CD4-positive, CD25-positive, alpha-beta regulatory T cell (primary cell): Measurements from ENCODE around the gene INAVA. TPM values are rescaled to one million over a fixed set of nuclear protein-coding genes. Genes with fewer than 3 reads are reported as not detected.
A peak's percentile ranks its signal among the peaks of the same experiment; 100 is the strongest.

Experiments
- ATAC-seq, 2 donors: fragments of 150-1000 bp; cut with Tn5 transposase; one replicate each; pipeline ENCODE4 v1.10.0; 2021; ENCODE audit warnings: low read depth in 2 of 2, moderate number of reproducible peaks in 2 of 2, moderate library complexity in 1 of 2
- DNase-seq, 3 donors: peaks; one replicate each; pipeline versions ENCODE4 v3.0.0 to v3.0.0-alpha.2; 2012 to 2022; ENCODE audit warnings: mixed read lengths in 1 of 3
- H3K27ac ChIP-seq: one replicate; pipeline ENCODE4 v1.7.0; 2013; ENCODE audit warnings: mild to moderate bottlenecking, low read length; ENCODE audit not compliant: insufficient read depth, poor library complexity, severe bottlenecking
- H3K27me3 ChIP-seq: one replicate; pipeline ENCODE4 v1.7.0; 2013; ENCODE audit warnings: low read length; ENCODE audit not compliant: control insufficient read depth, insufficient read depth
- H3K36me3 ChIP-seq: one replicate; pipeline ENCODE4 v1.7.0; 2013; ENCODE audit warnings: mild to moderate bottlenecking, low read length, moderate library complexity; ENCODE audit not compliant: control insufficient read depth, insufficient read depth
- H3K4me1 ChIP-seq: 2 replicates; pipeline ENCODE4 v1.7.0; 2013; ENCODE audit warnings: mild to moderate bottlenecking, low read length; ENCODE audit not compliant: insufficient read depth, control insufficient read depth, poor library complexity, severe bottlenecking
- H3K4me3 ChIP-seq: one replicate; pipeline ENCODE4 v1.7.0; 2013; ENCODE audit warnings: low read depth, mild to moderate bottlenecking, low read length, moderate library complexity
- H3K9me3 ChIP-seq, 2 experiments: 1 replicate in 1 of 2; 2 replicates in 1 of 2; pipeline ENCODE4 v1.7.0; 2013; ENCODE audit warnings: low read length in 2 of 2, mild to moderate bottlenecking in 1 of 2, moderate library complexity in 1 of 2; ENCODE audit not compliant: control insufficient read depth in 2 of 2
- H3K27ac Mint-ChIP-seq, 3 donors: one replicate each; pipeline ENCODE4 v1.8.0; 2020 to 2022; ENCODE audit warnings: mild to moderate bottlenecking in 3 of 3, mixed read lengths in 3 of 3, moderate library complexity in 2 of 3
- H3K27me3 Mint-ChIP-seq: one replicate; pipeline ENCODE4 v1.8.0; 2022; ENCODE audit warnings: mild to moderate bottlenecking, mixed read lengths
- H3K36me3 Mint-ChIP-seq: one replicate; pipeline ENCODE4 v1.8.0; 2020; ENCODE audit warnings: mixed read lengths
- H3K4me1 Mint-ChIP-seq, 4 donors: one replicate each; pipeline ENCODE4 v1.8.0; 2020 to 2022; ENCODE audit warnings: mixed read lengths in 4 of 4, mild to moderate bottlenecking in 1 of 4
- H3K4me3 Mint-ChIP-seq, 4 donors: one replicate each; pipeline ENCODE4 v1.8.0; 2020 to 2022; ENCODE audit warnings: mild to moderate bottlenecking in 4 of 4, mixed read lengths in 4 of 4, moderate library complexity in 3 of 4
- H3K9me3 Mint-ChIP-seq, 7 donors: one replicate each; pipeline ENCODE4 v1.8.0; 2020 to 2022; ENCODE audit warnings: mixed read lengths in 7 of 7, mild to moderate bottlenecking in 3 of 7, moderate library complexity in 2 of 7
- polyA plus RNA-seq, 4 donors: library from polyadenylated mRNA; unstranded; fragments of 300-500 nt; fragmentation: Illumina TruSeq; gene quantifications; one replicate each; pipeline ENCODE4 v1.2.3, GENCODE V29; 2021
- total RNA-seq: library from RNA; stranded (reverse); gene quantifications from one replicate; pipeline ENCODE4 v1.2.3, GENCODE V29; 2022

Gene INAVA
- total and polyA plus RNA-seq, 5 donors from 2014 or later, result 0.30 to 0.57 TPM; not detected in 3

DNA sequence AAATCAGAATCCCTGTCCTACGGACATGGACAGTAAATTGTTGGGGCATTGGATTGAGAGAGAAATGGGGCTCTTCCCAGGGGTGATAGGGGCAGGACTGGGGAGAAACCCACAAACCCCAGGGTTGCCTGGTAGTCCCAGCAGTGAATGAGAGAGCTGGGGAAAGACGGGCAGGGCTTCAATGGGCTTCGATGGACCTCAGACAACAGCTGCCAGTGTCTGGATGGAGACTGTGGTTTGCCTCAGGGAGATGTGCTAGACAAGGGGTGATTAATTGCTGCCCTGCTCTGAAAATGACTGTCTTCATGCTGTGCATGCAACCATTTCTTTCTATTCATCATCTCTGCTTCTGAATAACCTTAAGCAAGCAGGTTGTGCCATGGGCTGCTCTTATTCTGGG, 14.5 kb upstream of the INAVA start:
- no peaks in the 10 kb centered on the region for H3K36me3 ChIP-seq
- peak overlapping the region in 2 of 3 donors; percentile 50 to 77 for H3K27ac Mint-ChIP-seq
- no peak overlapping the region for H3K27ac ChIP-seq
- no peak for DNase-seq
- H3K4me1 Mint-ChIP-seq, result peaks cover 18 to 62% (median 26%) of the 10 kb centered on the region in 4 donors
- ATAC-seq, result no peak
- no peak overlapping the region for H3K4me3 ChIP-seq
- no peaks in the 10 kb centered on the region for H3K36me3 Mint-ChIP-seq
- H3K9me3 ChIP-seq, result no peaks in the 10 kb centered on the region
- H3K9me3 Mint-ChIP-seq, result no peaks in the 10 kb centered on the region
- H3K4me3 Mint-ChIP-seq, result peak overlapping the region in 1 of 4 donors; percentile 31
- peaks cover 28% of the 10 kb centered on the region for H3K27me3 Mint-ChIP-seq
- H3K27me3 ChIP-seq, result peaks cover 4% of the 10 kb centered on the region
- peaks cover 22% of the 10 kb centered on the region for H3K4me1 ChIP-seq

DNA sequence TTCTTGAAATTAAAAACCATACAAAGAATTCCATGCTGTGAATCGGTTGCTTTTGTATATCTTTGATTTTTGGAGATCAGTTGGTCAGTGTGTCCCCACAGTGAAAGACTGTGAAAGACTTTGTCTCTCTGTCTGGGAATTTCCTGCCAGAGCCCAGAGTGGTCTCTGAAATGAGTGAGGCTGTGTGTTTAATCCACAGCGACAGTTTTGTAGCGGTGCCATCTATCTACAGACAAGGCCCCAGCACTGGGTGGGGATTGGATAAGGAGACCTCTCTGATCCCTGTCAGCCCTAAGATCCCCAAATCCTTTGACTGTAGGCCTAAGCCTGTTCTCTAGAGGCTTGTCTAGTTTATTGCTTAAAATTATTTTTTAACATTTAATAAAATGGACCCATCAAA, 11.6 kb upstream of the INAVA start:
- Histone ChIP-seq H3K9me3 (no peaks in the 10 kb centered on the region), H3K27ac (no peak overlapping the region), H3K36me3 (no peaks in the 10 kb centered on the region), H3K4me3 (peak overlapping the region; percentile 19), H3K4me1 (peaks cover 21% of the 10 kb centered on the region), H3K27me3 (no peaks in the 10 kb centered on the region)
- ATAC-seq (no peak), DNase-seq (no peak)
- Mint-ChIP-seq H3K27me3 (peaks cover 21% of the 10 kb centered on the region), H3K27ac (peak overlapping the region in 1 of 3 donors; percentile 11), H3K9me3 (no peaks in the 10 kb centered on the region), H3K4me3 (peak overlapping the region; percentile 7 to 64 (median 35)), H3K4me1 (peaks cover 16 to 55% (median 28%) of the 10 kb centered on the region in 4 donors), H3K36me3 (no peaks in the 10 kb centered on the region)

DNA sequence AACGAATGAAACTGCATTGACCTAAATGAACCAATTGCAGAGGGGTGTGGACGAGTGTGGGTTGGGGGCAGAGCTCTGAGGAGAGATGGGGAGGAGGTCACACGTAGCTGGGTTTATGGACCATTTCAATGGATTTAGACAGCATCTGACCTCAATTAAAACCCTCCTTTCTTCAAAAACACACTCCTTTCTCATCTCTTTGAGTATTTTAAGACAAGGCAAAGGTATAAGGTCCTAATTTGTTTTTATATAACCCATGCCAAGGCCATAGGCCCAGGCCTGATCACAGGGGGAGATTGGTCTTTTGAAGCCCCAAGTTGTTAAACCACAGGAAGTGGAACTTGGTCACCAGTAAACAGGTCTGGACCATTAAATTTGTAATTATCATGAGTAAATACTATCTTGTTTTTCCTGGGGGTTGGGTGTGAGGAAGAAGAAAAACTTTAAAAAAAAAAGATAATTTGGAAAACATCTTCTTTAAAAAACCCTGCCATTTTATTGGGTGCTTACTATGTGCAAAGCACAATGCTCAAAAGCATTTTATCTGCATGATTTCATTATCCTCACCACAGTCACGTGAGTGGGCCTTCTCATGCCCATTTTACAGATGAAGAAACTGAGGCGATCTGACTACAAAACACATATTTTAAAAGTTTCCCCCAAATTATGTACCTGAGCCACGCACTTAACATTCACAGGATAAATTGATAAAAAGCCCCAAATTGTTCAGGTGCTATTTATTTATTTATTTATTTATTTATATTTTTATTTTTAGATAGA, 8.9 kb upstream of the INAVA start:
- peak overlapping the region; percentile 19 for H3K4me3 ChIP-seq
- no peak for ATAC-seq
- H3K36me3 ChIP-seq, result no peaks in the 10 kb centered on the region
- peak overlapping the region; percentile 52 to 67 (median 56) for H3K27ac Mint-ChIP-seq
- no peak for DNase-seq
- no peaks in the 10 kb centered on the region for H3K36me3 Mint-ChIP-seq
- H3K4me1 ChIP-seq, result peaks cover 35% of the 10 kb centered on the region
- peaks cover 23 to 68% (median 44%) of the 10 kb centered on the region in 4 donors for H3K4me1 Mint-ChIP-seq
- peak overlapping the region in 3 of 4 donors; percentile 16 to 68 (median 40) for H3K4me3 Mint-ChIP-seq
- H3K9me3 ChIP-seq, result no peaks in the 10 kb centered on the region
- H3K9me3 Mint-ChIP-seq, result no peaks in the 10 kb centered on the region
- H3K27me3 Mint-ChIP-seq, result peaks cover 35% of the 10 kb centered on the region
- H3K27me3 ChIP-seq, result peaks cover 2% of the 10 kb centered on the region
- H3K27ac ChIP-seq, result peak overlapping the region; percentile 60

DNA sequence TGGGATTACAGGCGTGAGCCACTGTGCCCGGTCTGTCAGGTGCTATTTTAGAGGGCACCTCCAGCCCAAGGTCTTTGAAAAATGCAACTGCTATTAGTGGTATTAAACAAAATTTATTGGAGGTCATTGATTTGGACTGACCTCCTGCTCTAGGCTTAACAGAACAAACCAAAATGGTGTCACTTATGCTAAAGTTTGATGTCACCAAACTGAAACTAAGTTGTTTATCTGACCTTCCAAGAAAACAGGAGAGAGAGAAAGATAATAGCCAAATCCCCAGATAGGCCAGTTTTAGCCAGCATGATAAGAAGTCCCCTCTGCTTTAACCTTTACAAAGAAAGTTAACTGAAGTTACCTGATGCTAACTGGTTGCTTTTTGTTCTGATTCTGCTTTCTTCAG, 8.1 kb upstream of the INAVA start:
- ATAC-seq (no peak), DNase-seq (no peak)
- Mint-ChIP-seq H3K27ac (peak overlapping the region in 2 of 3 donors; percentile 68 to 86), H3K4me1 (peaks cover 18 to 66% (median 43%) of the 10 kb centered on the region in 4 donors), H3K36me3 (no peaks in the 10 kb centered on the region), H3K27me3 (peaks cover 38% of the 10 kb centered on the region), H3K4me3 (peak overlapping the region in 3 of 4 donors; percentile 27 to 88 (median 56)), H3K9me3 (no peaks in the 10 kb centered on the region)
- Histone ChIP-seq H3K9me3 (no peaks in the 10 kb centered on the region), H3K27me3 (peaks cover 2% of the 10 kb centered on the region), H3K36me3 (no peaks in the 10 kb centered on the region), H3K4me3 (no peak overlapping the region), H3K4me1 (peaks cover 43% of the 10 kb centered on the region), H3K27ac (peak overlapping the region; percentile 47)

DNA sequence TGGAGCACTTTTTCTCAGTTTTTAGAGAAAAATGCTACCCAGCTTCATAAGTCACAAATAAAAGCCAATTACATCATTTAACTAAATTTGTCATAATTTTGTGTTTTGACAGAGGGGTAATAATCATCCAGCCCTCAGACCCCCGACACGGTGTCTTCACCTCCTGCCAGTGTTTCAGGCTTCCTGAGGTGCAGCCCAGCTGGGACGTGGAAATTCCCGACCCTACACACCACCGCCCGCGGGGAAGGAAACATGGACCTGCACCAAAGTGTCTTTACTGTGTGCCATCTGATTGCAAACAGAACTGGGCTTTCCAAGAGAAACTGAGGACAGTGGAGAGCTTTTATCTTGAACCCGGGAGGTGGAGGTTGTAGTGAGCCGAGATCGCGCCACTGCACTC, 7.7 kb upstream of the INAVA start:
- H3K4me1 Mint-ChIP-seq, result peaks cover 18 to 68% (median 42%) of the 10 kb centered on the region in 4 donors
- peak overlapping the region; percentile 27 to 88 (median 72) for H3K4me3 Mint-ChIP-seq
- no peak overlapping the region for H3K4me3 ChIP-seq
- H3K36me3 Mint-ChIP-seq, result no peaks in the 10 kb centered on the region
- H3K27ac ChIP-seq, result peak overlapping the region; percentile 47
- no peaks in the 10 kb centered on the region for H3K9me3 ChIP-seq
- ATAC-seq (no peak), DNase-seq (no peak)
- peaks cover 46% of the 10 kb centered on the region for H3K4me1 ChIP-seq
- H3K27ac Mint-ChIP-seq, result peak overlapping the region in 2 of 3 donors; percentile 68 to 86
- peaks cover 42% of the 10 kb centered on the region for H3K27me3 Mint-ChIP-seq
- peaks cover 2% of the 10 kb centered on the region for H3K27me3 ChIP-seq
- no peaks in the 10 kb centered on the region for H3K36me3 ChIP-seq
- no peaks in the 10 kb centered on the region for H3K9me3 Mint-ChIP-seq

DNA sequence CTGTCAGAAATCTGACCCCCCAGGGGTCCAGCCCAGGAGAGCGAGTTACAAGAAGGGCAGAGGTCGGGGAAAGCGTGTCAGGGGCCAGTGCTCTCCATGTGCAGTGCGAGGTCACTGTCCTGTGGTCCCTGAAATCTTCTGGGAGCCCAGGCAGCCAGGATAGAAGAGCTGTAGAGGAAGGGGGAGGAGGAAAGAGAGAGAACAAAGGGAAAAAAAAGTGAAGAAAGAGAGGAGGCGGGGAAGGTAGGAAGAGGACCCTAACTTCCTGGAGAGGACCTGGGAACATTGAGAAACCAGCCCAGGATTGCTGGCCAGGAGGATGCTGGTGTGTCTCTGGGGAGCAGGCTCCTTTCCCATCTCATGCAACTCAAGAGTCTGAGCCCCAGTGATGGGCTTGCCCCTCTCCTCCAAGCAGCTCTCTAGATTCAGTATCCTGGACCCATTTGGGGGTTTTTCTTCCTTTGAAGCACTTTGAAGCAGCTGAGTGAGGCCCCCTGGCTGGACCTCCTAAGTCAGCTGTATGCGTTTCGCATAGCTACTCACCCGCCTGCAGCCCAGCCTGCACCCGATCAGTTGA, 6.8 kb upstream of the INAVA start:
- Mint-ChIP-seq H3K9me3 (no peaks in the 10 kb centered on the region), H3K27ac (peak overlapping the region; percentile 11 to 88 (median 75)), H3K4me1 (peaks cover 18 to 74% (median 40%) of the 10 kb centered on the region in 4 donors), H3K4me3 (peak overlapping the region; percentile 58 to 88 (median 67)), H3K36me3 (no peaks in the 10 kb centered on the region), H3K27me3 (peaks cover 50% of the 10 kb centered on the region)
- H3K27ac ChIP-seq, result peak overlapping the region; percentile 70
- no peak for DNase-seq
- H3K4me1 ChIP-seq, result peaks cover 46% of the 10 kb centered on the region
- H3K4me3 ChIP-seq, result peak overlapping the region; percentile 57
- H3K36me3 ChIP-seq, result no peaks in the 10 kb centered on the region
- H3K27me3 ChIP-seq, result peaks cover 9% of the 10 kb centered on the region
- no peak for ATAC-seq
- H3K9me3 ChIP-seq, result no peaks in the 10 kb centered on the region

DNA sequence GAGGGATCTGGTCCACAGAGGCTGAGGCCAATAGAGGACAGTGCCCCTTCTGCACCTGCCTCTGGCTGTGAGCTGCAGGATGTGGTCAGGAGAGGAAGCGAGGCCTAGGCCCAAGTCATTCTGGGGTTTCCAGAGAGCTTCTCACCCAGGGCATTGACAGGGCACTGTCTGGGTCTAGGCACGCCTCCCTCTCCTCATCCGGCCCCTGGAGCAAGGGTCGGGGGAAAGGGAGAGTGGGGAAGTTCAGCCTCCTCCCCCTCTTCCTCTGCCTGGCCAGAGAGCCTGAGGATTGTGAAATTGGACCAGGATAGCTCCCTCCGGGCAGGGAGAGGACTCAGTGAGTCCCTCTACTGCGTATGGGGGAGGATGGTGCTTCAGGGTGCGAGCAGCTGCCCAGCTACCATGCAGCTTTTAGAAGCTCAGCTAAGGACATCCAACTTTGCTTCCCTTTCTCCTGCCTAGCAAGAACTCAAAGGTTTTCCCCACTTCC, 6.3 kb upstream of the INAVA start:
- peak overlapping the region; percentile 62 to 82 (median 75) for H3K27ac Mint-ChIP-seq
- peaks cover 50% of the 10 kb centered on the region for H3K27me3 Mint-ChIP-seq

More for the DNA sequence above, 6.3 kb upstream of the INAVA start:
- Histone ChIP-seq H3K27me3 (peaks cover 11% of the 10 kb centered on the region), H3K4me1 (peaks cover 46% of the 10 kb centered on the region), H3K4me3 (peak overlapping the region; percentile 57), H3K36me3 (no peaks in the 10 kb centered on the region), H3K27ac (peak overlapping the region; percentile 70), H3K9me3 (no peaks in the 10 kb centered on the region)
- H3K4me3 Mint-ChIP-seq, result peak overlapping the region; percentile 58 to 88 (median 67)
- ATAC-seq (peak; percentile 92 to 96), DNase-seq (peak; percentile 40 to 77 (median 67))
- no peaks in the 10 kb centered on the region for H3K9me3 Mint-ChIP-seq
- H3K4me1 Mint-ChIP-seq, result peaks cover 18 to 72% (median 37%) of the 10 kb centered on the region in 4 donors
- H3K36me3 Mint-ChIP-seq, result no peaks in the 10 kb centered on the region
